ENCODE measurements around the gene CSNK2A3. TPM values are rescaled to one million over a fixed set of nuclear protein-coding genes. Genes with fewer than 3 reads are reported as not detected.
A peak's percentile ranks its signal among the peaks of the same experiment; 100 is the strongest.
"Not testable (repeated sequence)": the region's sequence is repeated elsewhere in the genome, so short reads cannot be mapped to it uniquely, and the experiment has no call there.

Gene CSNK2A3
- total RNA-seq: 0.62 TPM
- long read RNA-seq: 0 reads

DNA sequence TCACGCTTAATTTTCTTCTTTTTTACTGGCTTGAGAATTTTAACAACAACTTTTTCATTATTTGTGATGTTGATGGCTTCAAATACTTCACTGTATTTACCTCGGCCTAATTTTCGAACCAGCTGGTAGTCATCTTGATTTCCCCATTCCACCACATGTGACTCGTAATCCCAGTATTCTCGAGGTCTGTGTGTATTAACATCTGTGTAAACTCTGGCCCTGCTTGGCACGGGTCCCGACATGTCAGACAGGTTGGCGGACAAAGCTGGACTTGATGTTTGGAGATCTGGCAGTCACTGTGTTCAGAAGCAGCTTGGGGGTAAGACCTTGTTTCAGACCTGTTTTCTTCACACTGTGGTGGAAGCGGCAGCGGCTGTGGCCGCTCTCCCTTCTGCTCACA lies at the start of gene CSNK2A3:
Gene CSNK2A3 (minus strand): TSS at position 373 of the 400 bp plus-strand sequence. CDS start 131 bp downstream, at position 242.
- intact Hi-C loops (cut with DNase I); DNase-seq (ENCODE audit: missing footprints): not testable (repeated sequence)
- peak; percentile 17 for ATAC-seq

DNA sequence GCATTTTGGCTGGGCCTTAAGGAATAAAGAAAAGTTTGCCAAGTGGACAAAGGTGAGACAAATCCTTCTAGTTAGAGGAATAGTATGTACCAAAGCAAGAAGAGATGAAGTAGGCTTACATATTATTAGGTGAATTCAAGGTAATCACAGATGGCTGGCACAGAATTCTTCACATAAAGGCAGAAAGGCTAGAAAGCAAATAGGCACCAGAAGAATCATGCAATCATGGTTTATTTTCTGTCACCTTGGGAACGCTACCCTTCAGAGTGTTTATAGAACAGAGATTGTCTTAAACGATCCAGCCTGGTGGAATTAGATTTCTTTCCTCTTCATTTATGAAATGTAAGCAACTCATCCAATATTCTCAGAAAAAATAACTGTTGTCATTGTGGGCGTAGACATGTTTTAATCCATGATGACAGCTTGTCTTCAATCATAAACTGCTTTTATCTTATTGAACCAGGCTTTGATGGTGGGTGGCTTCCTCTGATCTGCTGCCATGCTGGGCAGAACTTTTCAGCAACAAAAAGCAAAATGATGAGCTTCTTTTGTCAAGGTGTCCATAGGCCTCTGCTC lies 49.0 kb upstream of the CSNK2A3 start:
- ATAC-seq (no peak), DNase-seq (ENCODE audit: missing footprints) (no peak)
- intact Hi-C loops (cut with DNase I): loop anchor here (5.0 kb wide), 2 partner anchors 365 to 385 kb away; no protein-coding TSS in a partner anchor

- ATAC-seq (no peak), DNase-seq (ENCODE audit: missing footprints) (no peak)
- intact Hi-C loops (cut with DNase I): loop anchor here (5.0 kb wide), 2 partner anchors 363 to 387 kb away; no protein-coding TSS in a partner anchor
These were observed 47.7 kb upstream of the CSNK2A3 start for GRCh38 chr11:11400635-11401232.

DNA sequence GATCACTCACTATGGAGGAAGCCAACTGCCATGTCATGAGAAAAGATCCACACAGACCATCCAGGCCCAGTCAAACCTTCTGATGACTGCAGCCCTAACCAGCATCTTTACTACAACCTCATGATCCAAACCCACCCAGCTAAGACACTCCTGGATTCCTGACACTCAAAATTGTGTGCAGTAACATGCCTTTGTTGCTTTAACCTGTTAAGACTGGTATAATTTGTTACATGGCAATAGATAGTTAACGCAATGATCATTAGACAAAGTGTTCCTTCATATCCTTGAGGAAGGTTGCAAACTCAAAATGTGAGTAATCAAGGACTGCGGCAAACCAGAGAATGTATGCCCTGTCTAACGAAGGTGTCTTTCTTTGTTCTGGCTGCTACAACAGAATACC lies 47.1 kb upstream of the CSNK2A3 start:
- intact Hi-C loops (cut with DNase I): loop anchor here (5.0 kb wide), 2 partner anchors 363 to 387 kb away; no protein-coding TSS in a partner anchor
- DNase-seq (ENCODE audit: missing footprints) (no peak), ATAC-seq (no peak)

DNA sequence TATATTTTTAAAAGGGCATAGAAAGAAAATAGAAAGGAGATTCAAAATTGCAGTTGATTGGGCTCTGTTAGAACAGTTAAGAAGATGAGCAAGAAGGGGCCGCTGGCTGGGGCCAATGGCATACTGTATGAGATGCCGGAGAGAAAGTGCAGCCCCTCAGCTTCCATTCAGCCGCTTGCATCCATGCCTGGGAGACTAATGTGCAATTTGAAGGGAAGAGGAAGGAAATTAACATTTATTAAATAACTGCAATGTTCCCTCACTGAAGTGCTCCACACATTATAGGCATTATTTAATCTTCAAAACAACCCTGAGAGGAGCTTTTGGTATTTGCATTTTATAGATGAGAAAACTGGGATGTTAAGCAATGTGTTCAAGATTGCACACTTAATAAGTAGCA lies 44.7 kb upstream of the CSNK2A3 start:
- ATAC-seq (no peak), DNase-seq (ENCODE audit: missing footprints) (no peak)

GRCh38 chr11:11397036-11397415 lies 44.0 kb upstream of the CSNK2A3 start:
- intact Hi-C loops (cut with DNase I): no loop called here
- DNase-seq (ENCODE audit: missing footprints) (no peak), ATAC-seq (no peak)

More for the DNA sequence above, 44.7 kb upstream of the CSNK2A3 start:
- intact Hi-C loops (cut with DNase I): no loop called here

GRCh38 chr11:11396301-11397035 lies 43.4 kb upstream of the CSNK2A3 start:
- intact Hi-C loops (cut with DNase I): no loop called here
- no peak for DNase-seq (ENCODE audit: missing footprints)
- ATAC-seq: peak; percentile 40

DNA sequence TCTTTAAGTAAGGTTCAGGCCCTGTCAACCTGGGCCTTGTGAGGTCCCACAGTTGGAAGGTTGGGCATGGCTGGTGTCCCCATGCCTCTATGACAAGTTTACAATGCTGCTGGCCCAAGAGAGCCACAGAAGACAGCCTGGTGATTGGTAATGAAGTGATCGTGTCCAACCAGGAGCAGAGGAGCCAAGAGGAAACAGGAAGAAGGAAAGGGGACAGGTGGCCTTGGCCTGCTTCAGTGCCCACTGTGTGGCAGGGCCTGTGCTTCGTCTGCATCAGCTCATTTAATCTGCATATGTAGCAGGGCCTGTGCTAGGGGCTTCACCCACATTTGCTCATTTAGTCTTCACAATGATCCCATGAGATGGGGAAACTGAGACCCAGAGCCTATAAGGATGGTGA lies 42.1 kb upstream of the CSNK2A3 start:
- ATAC-seq (no peak), DNase-seq (ENCODE audit: missing footprints) (no peak)
- intact Hi-C loops (cut with DNase I): no loop called here

DNA sequence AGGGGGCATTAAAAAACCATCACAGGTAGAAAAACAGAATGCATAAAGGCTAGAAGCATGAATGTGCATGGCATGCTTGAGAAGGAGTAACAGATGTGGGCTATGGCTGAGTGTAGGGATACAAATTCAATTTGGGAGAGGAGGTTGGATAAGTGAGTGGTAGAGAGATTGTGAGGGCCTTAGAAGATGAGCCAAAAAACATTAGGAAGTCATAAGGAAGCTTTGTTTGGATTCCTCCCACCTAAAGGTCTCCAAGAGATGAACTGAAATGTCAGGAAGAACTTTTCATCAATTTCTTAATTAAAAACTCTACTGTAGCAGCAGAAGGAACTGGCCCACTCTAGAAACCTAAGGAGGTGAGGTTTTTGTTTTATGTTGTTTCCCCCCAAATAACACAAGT lies 41.2 kb upstream of the CSNK2A3 start:
- no peak for DNase-seq (ENCODE audit: missing footprints)
- ATAC-seq: no peak
- intact Hi-C loops (cut with DNase I): no loop called here

- ATAC-seq (no peak), DNase-seq (ENCODE audit: missing footprints) (no peak)
- intact Hi-C loops (cut with DNase I): no loop called here
These were observed 38.9 kb upstream of the CSNK2A3 start for GRCh38 chr11:11391796-11392463.

DNA sequence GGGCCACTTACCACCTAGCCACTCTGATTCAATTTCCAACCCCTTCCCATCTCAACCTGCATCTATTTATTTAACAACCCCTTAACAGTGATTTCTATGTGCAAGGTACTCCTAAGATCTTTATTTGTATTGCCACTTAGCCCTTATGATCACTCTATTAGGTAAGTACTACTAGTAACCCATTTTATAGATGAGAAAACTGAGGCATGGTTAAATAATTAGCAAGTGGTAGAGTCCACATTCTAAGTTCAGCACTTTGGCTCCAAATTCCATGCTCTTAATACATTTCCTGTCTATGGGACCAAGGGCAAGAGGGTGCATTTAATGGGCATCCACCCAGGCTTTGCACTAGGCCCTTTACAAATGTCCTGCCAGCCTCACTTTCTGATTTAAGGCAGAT lies 38.1 kb upstream of the CSNK2A3 start:
- ATAC-seq (no peak), DNase-seq (ENCODE audit: missing footprints) (no peak)
- intact Hi-C loops (cut with DNase I): no loop called here

- DNase-seq (ENCODE audit: missing footprints): no peak
- intact Hi-C loops (cut with DNase I): no loop called here
- ATAC-seq: no peak
These were observed 37.2 kb upstream of the CSNK2A3 start for GRCh38 chr11:11390068-11390771.

GRCh38 chr11:11389238-11389637 lies 36.2 kb upstream of the CSNK2A3 start:
- intact Hi-C loops (cut with DNase I): no loop called here
- no peak for DNase-seq (ENCODE audit: missing footprints)
- ATAC-seq: no peak

GRCh38 chr11:11387622-11388305 lies 34.7 kb upstream of the CSNK2A3 start:
- DNase-seq (ENCODE audit: missing footprints) (no peak), ATAC-seq (no peak)
- intact Hi-C loops (cut with DNase I): no loop called here

- ATAC-seq (no peak), DNase-seq (ENCODE audit: missing footprints) (no peak)
- intact Hi-C loops (cut with DNase I): no loop called here
These were observed 34.2 kb upstream of the CSNK2A3 start for GRCh38 chr11:11387207-11387606.

- intact Hi-C loops (cut with DNase I): no loop called here
- DNase-seq (ENCODE audit: missing footprints) (no peak), ATAC-seq (no peak)
These were observed 31.8 kb upstream of the CSNK2A3 start for GRCh38 chr11:11384829-11385228.

DNA sequence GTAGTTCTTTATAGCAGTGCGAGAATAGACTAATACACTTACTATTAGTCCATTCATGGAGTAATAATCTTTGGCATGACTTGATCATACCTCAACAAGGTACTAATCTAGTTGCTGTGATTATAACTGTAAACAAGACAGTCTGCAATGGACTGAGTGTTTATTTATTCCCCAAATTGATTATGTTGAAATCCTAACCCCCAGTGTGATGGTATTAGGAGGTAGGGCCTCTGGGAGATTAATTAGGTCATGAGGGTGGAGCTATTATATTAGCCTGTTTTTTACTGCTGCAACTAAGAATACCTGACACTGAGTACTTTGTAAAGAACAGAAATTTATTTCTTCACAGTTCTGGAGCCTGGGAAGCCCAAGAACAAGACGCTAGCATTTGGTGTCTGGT lies 30.9 kb upstream of the CSNK2A3 start:
- intact Hi-C loops (cut with DNase I): no loop called here
- DNase-seq (ENCODE audit: missing footprints) (no peak), ATAC-seq (no peak)

DNA sequence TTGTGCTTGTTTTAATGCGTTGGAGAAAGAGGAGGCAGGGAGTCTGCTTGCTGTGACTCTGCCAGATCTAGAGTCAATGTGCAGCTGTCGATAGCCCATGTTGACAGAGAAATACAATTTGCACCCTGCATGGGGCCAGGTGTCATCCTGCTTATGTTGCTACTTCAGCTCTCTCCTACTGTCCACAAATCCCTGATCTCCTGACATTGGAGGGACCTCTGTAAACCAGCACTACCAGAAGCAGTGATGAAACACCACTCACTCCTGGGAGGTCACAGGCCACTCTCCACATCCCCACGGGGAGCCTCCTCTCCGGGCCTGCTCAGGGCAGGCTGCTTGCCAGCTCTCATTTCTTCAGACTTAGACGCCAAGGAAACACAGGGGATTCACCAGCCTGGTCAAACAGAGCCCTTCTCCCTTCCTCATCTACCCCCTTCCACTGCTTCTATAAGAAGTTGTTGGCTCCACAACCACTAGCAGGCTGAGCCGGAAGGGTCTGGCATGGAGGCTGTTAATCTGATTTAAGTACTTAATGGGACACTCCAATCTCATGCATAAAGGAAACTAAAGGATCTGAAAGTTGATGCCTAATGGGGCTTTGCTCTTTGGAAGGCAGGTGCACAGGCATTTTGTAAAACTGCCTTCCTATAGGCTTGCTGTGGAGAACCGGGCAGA lies 29.9 kb upstream of the CSNK2A3 start:
- ATAC-seq (no peak), DNase-seq (ENCODE audit: missing footprints) (no peak)
- intact Hi-C loops (cut with DNase I): no loop called here

All from Right ventricle myocardium inferior (tissue), 1 donor.